Astrocyte of the cerebellum (primary cell): ENCODE measurements around the gene FOXO6.
A peak's percentile ranks its signal among the peaks of the same experiment; 100 is the strongest.
"Not testable (repeated sequence)": the region's sequence is repeated elsewhere in the genome, so short reads cannot be mapped to it uniquely, and the experiment has no call there.

Experiments
- DNase-seq: peaks from one replicate; pipeline ENCODE4 v3.0.0-alpha.2; 2011; ENCODE audit warnings: low read depth
- H3K4me3 ChIP-seq: 2 replicates; pipeline ENCODE4 v1.5.1; 2011; ENCODE audit warnings: mild to moderate bottlenecking, low read depth, low read length, moderate library complexity
- in situ Hi-C: cut with HindIII; loops from 2 replicates; pipeline ENCODE4 v1.10.0; 2017; ENCODE audit warnings: low sequenced_read_pairs
- TF ChIP-seq, protein P1 (sequence below): IDR thresholded peaks from 2 replicates; pipeline ENCODE4 v1.5.1; 2012; ENCODE audit warnings: low read length, low read depth, moderate library complexity, mild to moderate bottlenecking; ENCODE audit errors: missing control alignments

The FOXO6 gene

DNA sequence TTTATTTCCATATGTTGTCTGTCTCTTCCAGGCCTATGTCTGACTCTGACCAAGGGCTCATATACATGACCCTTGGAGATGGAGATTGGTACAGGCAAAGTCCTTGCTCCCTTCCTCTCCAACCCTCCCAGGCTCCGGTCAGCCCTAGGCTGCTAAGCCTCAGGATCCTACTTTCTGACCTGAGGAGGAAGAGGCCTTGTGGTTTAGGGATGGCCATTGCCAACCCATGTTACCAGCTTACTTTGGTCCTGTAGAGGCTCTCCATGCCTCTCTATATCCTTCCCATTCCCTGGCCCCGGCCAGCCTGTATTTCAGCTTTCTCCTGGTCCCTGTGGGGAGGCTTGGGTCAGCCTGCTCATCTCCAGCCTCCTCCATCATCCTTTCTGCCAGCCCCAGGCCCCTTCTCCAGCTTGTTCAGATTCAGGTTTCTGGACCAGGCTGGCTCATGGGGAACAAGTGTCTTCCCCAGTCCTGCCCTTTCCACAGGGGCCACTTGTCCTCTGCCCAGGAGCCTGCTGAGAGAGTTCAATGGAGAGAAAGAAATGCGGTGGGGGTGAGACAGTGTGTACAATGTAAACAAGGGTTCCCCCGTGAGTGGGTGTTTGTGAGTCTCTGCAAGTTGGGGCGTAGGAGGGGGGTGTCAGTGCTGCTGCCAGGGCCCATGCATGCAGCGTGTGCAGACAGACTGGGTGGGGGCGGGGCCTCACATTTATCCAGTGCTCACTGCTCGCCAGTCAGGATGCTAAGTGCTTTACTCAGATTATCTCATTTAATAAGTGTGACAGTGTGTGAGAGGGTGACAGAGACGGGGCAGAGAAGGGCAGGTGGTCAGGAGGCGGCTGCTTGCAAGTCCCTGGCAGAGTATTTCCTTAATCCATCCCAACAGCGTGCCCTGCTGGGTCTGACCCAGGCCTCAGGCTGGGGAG is 31.3 kb upstream of the FOXO6 start:
- no peak overlapping the region for H3K4me3 ChIP-seq
- TF ChIP-seq, protein P1, sequence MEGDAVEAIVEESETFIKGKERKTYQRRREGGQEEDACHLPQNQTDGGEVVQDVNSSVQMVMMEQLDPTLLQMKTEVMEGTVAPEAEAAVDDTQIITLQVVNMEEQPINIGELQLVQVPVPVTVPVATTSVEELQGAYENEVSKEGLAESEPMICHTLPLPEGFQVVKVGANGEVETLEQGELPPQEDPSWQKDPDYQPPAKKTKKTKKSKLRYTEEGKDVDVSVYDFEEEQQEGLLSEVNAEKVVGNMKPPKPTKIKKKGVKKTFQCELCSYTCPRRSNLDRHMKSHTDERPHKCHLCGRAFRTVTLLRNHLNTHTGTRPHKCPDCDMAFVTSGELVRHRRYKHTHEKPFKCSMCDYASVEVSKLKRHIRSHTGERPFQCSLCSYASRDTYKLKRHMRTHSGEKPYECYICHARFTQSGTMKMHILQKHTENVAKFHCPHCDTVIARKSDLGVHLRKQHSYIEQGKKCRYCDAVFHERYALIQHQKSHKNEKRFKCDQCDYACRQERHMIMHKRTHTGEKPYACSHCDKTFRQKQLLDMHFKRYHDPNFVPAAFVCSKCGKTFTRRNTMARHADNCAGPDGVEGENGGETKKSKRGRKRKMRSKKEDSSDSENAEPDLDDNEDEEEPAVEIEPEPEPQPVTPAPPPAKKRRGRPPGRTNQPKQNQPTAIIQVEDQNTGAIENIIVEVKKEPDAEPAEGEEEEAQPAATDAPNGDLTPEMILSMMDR: no peak
- no peak for DNase-seq
- in situ Hi-C loops: no loop called here

DNA sequence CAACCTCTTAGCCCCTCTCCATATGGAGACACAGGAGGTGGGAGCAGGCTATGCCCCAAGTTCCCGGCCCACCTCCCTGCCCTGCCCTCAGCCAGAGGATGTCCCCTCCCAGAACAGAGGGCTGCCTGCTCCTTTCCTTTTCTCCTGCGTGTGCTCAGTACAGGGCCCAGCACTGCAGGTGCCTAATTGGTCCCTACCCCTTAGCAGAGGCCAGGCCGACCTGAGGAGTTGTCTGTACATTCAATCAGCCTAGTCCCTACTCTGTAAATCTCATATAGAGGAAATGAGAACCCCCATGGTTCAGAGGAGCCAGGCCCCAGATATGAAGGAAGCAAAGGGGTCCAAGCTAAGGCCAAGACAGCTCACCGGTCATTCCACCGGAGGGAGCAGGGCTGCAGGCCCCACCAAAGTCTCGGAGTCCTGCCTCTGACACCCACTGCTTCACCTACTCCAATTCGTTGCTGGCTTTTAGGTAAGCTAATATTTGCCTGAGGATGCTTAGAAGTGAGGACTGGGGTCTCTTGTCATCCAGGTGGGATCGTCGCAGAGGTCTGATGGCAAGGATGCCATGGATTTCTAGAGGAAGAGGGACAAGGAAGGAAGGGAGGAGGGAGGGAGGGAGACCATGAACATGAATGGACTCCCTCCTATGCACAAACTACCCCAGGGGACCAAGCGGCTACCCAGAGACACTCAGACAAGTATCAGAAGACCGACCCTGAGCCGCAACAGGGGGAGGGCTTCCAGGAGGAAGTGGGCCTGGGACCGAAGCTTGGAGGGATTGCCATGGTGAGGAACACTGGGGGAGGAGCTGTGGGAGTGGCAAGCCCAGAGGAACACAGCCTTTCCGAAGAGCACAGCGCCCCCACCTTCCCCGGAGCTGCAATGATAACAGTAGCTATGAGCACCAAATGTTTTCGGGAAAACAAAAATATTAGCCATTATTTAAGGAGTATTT is 30.4 kb upstream of the FOXO6 start:
- in situ Hi-C loops: no loop called here
- DNase-seq: no peak
- TF ChIP-seq, protein P1: no peak
- H3K4me3 ChIP-seq: no peak overlapping the region

GRCh38 chr1:41331546-41331917 is 29.7 kb upstream of the FOXO6 start:
- in situ Hi-C loops: no loop called here
- TF ChIP-seq, protein P1: no peak
- DNase-seq: no peak
- H3K4me3 ChIP-seq: no peak overlapping the region

- H3K4me3 ChIP-seq, DNase-seq, in situ Hi-C loops: not testable (repeated sequence)
Observed at GRCh38 chr1:41332161-41332560, 29.1 kb upstream of the FOXO6 start.

- H3K4me3 ChIP-seq: no peak overlapping the region
- peak; percentile 31 for DNase-seq
- in situ Hi-C loops: no loop called here
- TF ChIP-seq, protein P1: no peak
Observed at GRCh38 chr1:41333146-41333784, 28.0 kb upstream of the FOXO6 start.

DNA sequence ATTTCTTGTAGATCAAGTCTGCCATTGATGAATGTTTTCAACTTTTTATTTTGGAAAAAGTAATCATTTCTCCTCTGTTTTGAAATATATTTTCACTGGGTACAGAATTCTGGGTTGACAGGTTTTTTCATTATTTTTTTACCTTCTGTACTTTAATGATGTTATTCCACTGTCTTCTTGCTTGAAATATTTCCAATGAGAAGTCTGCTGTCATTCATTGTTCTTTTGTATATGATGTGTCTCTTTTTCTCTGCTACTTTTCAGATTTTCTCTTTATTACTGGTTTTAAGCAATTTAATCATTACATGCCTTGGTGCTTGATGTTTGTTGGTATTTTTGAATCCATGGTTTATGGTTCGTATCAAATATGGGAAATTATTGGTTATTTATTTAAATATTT is 22.4 kb upstream of the FOXO6 start:
- DNase-seq: no peak
- TF ChIP-seq, protein P1: no peak
- in situ Hi-C loops: no loop called here
- no peak overlapping the region for H3K4me3 ChIP-seq
